DOHH2 (cell line): Measurements from ENCODE around the gene MTMR2.

ENCODE experiments used
- H3F3A ChIP-seq: fragments of 200-600 bp; sonication (generic), shearing (Covaris generic); 2 replicates; pipeline ENCODE4 v1.6.0; 2016; ENCODE audit warnings: antibody characterized with exemption, mild to moderate bottlenecking; ENCODE audit not compliant: control insufficient read depth, insufficient read depth
- H3K27ac ChIP-seq: fragments of 200-600 bp; sonication (generic); 2 replicates; pipeline ENCODE4 v1.5.1; 2014; ENCODE audit warnings: low read depth, mild to moderate bottlenecking, low read length, moderate library complexity
- H3K27me3 ChIP-seq: fragments of 200-600 bp; sonication (generic); 2 replicates; pipeline ENCODE4 v1.6.1; 2014; ENCODE audit warnings: mild to moderate bottlenecking, low read length, mixed read lengths; ENCODE audit not compliant: control insufficient read depth
- H3K36me3 ChIP-seq: fragments of 200-600 bp; sonication (generic); 2 replicates; pipeline ENCODE4 v1.6.1; 2014; ENCODE audit warnings: mild to moderate bottlenecking, low read length, moderate library complexity, mixed read lengths; ENCODE audit not compliant: control insufficient read depth
- H3K4me1 ChIP-seq: fragments of 200-600 bp; sonication (generic); 2 replicates; pipeline ENCODE4 v1.6.1; 2014; ENCODE audit warnings: mild to moderate bottlenecking, low read length, mixed read lengths; ENCODE audit not compliant: control insufficient read depth
- H3K4me2 ChIP-seq: fragments of 200-600 bp; sonication (generic); 2 replicates; pipeline ENCODE4 v1.6.0; 2014; ENCODE audit warnings: mild to moderate bottlenecking, low read length, moderate library complexity
- H3K4me3 ChIP-seq: fragments of 200-600 bp; sonication (generic); 2 replicates; pipeline ENCODE4 v1.5.1; 2014; ENCODE audit warnings: mild to moderate bottlenecking, low read length, mixed read lengths
- H3K79me2 ChIP-seq: fragments of 200-600 bp; sonication (generic); 2 replicates; pipeline ENCODE4 v1.6.1; 2014; ENCODE audit warnings: mild to moderate bottlenecking, low read length, mixed read lengths; ENCODE audit not compliant: control insufficient read depth
- H3K9me2 ChIP-seq: fragments of 200-600 bp; sonication (generic); replicated peaks from 2 replicates; pipeline ENCODE4 v1.6.1; 2014; ENCODE audit warnings: mild to moderate bottlenecking, low read length, mixed read lengths; ENCODE audit not compliant: control insufficient read depth
- H3K9me3 ChIP-seq: fragments of 200-600 bp; sonication (generic); 2 replicates; pipeline ENCODE4 v1.6.1; 2014; ENCODE audit warnings: antibody characterized with exemption, low read length, mixed read lengths; ENCODE audit not compliant: control insufficient read depth, insufficient read depth
- H4K20me1 ChIP-seq: fragments of 200-600 bp; sonication (generic); 2 replicates; pipeline ENCODE4 v1.6.0; 2014; ENCODE audit warnings: low read depth, mild to moderate bottlenecking, antibody characterized with exemption, low read length, moderate library complexity; ENCODE audit not compliant: control insufficient read depth, insufficient read depth
- EZH2phosphoT487 ChIP-seq: fragments of 200-600 bp; sonication (generic); IDR thresholded peaks from 2 replicates; pipeline ENCODE4 v1.6.1; 2017; ENCODE audit warnings: borderline replicate concordance, mild to moderate bottlenecking, antibody characterized with exemption, low read length, moderate library complexity, mixed read lengths
- TF ChIP-seq, protein P1 (sequence below): fragments of 200-600 bp; sonication (generic); IDR thresholded peaks from one replicate; pipeline ENCODE4 v1.5.1; 2014; ENCODE audit warnings: antibody characterized with exemption, mild to moderate bottlenecking, low read depth, low read length; ENCODE audit not compliant: poor library complexity, severe bottlenecking

MTMR2 gene

DNA sequence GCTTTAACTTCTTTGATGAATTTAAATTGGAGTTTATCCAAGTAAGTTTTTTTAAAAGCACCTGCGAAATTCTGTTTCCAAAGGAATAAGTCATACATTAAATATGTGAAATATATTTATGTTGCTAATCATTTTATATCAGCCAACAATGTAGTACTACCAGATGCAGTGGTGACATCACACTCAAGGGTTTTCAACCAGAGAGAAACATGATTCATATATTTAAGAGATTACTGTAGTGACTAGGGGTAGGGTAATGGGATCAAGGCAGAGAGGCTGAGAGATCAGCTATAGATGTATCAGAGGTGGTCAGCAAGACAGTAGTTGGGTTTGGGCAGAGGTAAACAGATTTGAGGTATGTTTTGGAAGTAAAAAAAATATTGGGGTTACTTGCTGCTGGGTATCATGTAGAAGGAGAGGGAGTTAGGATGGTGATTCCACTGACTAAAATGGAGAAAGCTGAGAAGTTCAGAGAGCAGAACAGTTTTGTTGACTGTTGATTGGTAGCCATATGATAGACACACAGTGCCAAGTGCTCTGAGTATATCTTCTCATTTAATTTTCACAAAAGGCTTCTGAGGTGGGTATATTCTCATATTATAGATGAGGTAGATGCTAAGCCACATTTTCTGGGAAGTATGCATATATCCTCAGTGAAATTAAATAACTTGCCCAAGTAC lies 94.2 kb downstream of the MTMR2 start:
- H3K79me2 ChIP-seq, result no peaks in the 10 kb centered on the region
- peaks cover 3% of the 10 kb centered on the region; the same call in 1 of the 2 replicates for H3F3A ChIP-seq
- H3K27ac ChIP-seq, result no peak overlapping the region
- no peaks in the 10 kb centered on the region for H3K9me2 ChIP-seq
- H3K9me3 ChIP-seq, result no peaks in the 10 kb centered on the region
- H4K20me1 ChIP-seq, result no peaks in the 10 kb centered on the region
- TF ChIP-seq, protein P1, sequence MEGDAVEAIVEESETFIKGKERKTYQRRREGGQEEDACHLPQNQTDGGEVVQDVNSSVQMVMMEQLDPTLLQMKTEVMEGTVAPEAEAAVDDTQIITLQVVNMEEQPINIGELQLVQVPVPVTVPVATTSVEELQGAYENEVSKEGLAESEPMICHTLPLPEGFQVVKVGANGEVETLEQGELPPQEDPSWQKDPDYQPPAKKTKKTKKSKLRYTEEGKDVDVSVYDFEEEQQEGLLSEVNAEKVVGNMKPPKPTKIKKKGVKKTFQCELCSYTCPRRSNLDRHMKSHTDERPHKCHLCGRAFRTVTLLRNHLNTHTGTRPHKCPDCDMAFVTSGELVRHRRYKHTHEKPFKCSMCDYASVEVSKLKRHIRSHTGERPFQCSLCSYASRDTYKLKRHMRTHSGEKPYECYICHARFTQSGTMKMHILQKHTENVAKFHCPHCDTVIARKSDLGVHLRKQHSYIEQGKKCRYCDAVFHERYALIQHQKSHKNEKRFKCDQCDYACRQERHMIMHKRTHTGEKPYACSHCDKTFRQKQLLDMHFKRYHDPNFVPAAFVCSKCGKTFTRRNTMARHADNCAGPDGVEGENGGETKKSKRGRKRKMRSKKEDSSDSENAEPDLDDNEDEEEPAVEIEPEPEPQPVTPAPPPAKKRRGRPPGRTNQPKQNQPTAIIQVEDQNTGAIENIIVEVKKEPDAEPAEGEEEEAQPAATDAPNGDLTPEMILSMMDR, result no peak
- no peak for TF ChIP-seq EZH2phosphoT487
- no peak overlapping the region for H3K4me2 ChIP-seq
- no peak overlapping the region for H3K4me3 ChIP-seq
- H3K27me3 ChIP-seq, result no peaks in the 10 kb centered on the region
- no peaks in the 10 kb centered on the region for H3K4me1 ChIP-seq
- peaks cover 83% of the 10 kb centered on the region for H3K36me3 ChIP-seq

DNA sequence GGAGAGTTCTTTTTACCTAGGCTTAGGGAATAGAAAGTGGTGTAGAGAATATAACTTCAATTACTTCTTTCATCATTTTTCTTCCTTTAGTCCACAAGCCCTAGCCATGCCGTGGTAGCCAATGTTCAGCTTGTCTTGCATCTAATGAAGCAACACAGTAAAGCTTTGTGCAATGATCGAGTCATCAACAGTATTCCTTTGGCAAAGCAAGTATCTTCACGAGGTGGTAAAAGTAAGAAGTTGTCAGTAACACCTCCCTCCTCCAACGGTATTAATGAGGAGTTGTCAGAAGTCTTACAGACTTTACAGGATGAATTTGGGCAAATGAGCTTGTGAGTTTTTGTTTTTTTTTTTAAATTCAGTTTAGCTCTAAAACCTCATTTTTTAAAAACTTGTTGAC lies 96.2 kb downstream of the MTMR2 start:
- Histone ChIP-seq H3K4me1 (no peaks in the 10 kb centered on the region), H4K20me1 (no peaks in the 10 kb centered on the region), H3K9me2 (no peaks in the 10 kb centered on the region), H3K9me3 (no peaks in the 10 kb centered on the region), H3K4me2 (no peak overlapping the region), H3K27ac (no peak overlapping the region), H3K79me2 (no peaks in the 10 kb centered on the region), H3K4me3 (no peak overlapping the region), H3F3A (peaks cover 3% of the 10 kb centered on the region; the same call in 1 of the 2 replicates), H3K36me3 (peaks cover 78% of the 10 kb centered on the region), H3K27me3 (no peaks in the 10 kb centered on the region)
- no peak for TF ChIP-seq EZH2phosphoT487
- TF ChIP-seq, protein P1, result no peak

DNA sequence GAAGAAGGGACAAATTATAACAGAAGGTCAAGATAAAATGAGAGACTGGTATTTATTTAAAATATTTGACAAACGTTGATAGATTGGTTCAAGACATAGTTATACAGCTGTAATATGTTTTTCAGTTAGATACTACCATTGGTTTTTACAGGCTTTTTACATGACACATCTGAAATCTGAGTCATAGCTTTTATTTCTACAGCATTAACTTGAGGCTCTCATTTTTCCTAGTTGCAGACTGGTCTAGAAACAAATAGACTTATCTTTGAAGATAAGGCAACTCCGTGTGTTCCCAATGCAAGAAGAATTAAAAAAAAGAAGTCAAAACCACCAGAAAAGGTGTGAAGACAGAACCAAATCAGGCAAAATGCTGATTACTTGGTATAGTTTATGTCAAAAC lies 102.3 kb downstream of the MTMR2 start:
- Histone ChIP-seq H3K36me3 (peaks cover 73% of the 10 kb centered on the region), H4K20me1 (no peaks in the 10 kb centered on the region), H3F3A (no peaks in the 10 kb centered on the region; the same call in 1 of the 2 replicates), H3K27ac (no peak overlapping the region), H3K4me1 (no peaks in the 10 kb centered on the region), H3K9me3 (no peaks in the 10 kb centered on the region), H3K27me3 (no peaks in the 10 kb centered on the region), H3K4me2 (no peak overlapping the region), H3K79me2 (no peaks in the 10 kb centered on the region), H3K9me2 (no peaks in the 10 kb centered on the region), H3K4me3 (no peak overlapping the region)
- TF ChIP-seq EZH2phosphoT487, result no peak
- TF ChIP-seq, protein P1, result no peak
